Measurements from ENCODE around the gene PALM2AKAP2.

- TF ChIP-seq POLR2AphosphoS5 (IDR thresholded peaks at IDR 0.05) (no peak), POLR2A (IDR thresholded peaks at IDR 0.05) (no peak), CTCF (IDR thresholded peaks at IDR 0.05) (no peak), EP300 (IDR thresholded peaks at IDR 0.05) (no peak)
Observed at GRCh38 chr9:109770101-109770500, 9.9 kb upstream of the PALM2AKAP2 start.
